ENCODE results near the gene ZNF138.

ZNF138 gene

GRCh38 chr7:64876792-64877713 is 82.8 kb downstream of the ZNF138 start:
- no peak for DNase-seq

GRCh38 chr7:64877714-64878610 is 83.7 kb downstream of the ZNF138 start:
- no peak for DNase-seq

DNA sequence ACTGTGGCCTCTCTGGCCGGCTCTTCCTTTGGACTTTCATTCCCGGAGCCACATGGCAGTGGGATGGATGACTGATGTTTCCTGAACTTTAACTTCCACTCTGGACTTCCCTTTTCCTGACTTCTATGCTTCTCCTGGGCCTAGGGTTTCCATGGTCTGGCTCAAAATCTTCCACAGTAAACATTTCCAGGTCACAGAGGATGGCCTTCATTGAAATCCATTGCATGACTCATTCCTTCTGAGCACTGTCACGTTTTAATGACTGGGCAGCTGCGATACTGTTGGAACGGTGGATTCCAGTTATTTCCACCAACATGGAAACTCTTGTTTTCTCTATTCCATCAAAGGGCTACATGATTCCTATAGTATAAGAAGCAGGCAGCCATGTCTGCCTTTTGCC is 84.5 kb downstream of the ZNF138 start:
- no peak for DNase-seq

- DNase-seq: no peak
Observed at GRCh38 chr7:64879086-64879730, 85.0 kb downstream of the ZNF138 start.

GRCh38 chr7:64879800-64880199 is 85.6 kb downstream of the ZNF138 start:
- no peak for DNase-seq

GRCh38 chr7:64880322-64881297 is 86.4 kb downstream of the ZNF138 start:
- no peak for DNase-seq

- DNase-seq: no peak
Observed at GRCh38 chr7:64881461-64882287, 87.4 kb downstream of the ZNF138 start.

- DNase-seq: no peak
Observed at GRCh38 chr7:64882341-64883112, 88.3 kb downstream of the ZNF138 start.
